GM18499 (cell line): Measurements from ENCODE around the gene SMC1B.
"Not testable (repeated sequence)": the region's sequence is repeated elsewhere in the genome, so short reads cannot be mapped to it uniquely, and the experiment has no call there.

Source experiments
- ATAC-seq: cut with Tn5 transposase; IDR thresholded peaks from one replicate; pipeline ENCODE4 v1.9.1; 2021; ENCODE audit warnings: moderate number of reproducible peaks; ENCODE audit not compliant: insufficient read depth, unreplicated experiment

Gene SMC1B

GRCh38 chr22:45424241-45424731, 10.9 kb upstream of the SMC1B start:
- ATAC-seq: no peak

GRCh38 chr22:45423524-45423923, 10.1 kb upstream of the SMC1B start:
- ATAC-seq: no peak

- ATAC-seq: no peak
Measured at GRCh38 chr22:45422237-45422983, 9.0 kb upstream of the SMC1B start.

GRCh38 chr22:45421349-45422055, 8.1 kb upstream of the SMC1B start:
- ATAC-seq: no peak

- ATAC-seq: no peak
Measured at GRCh38 chr22:45420539-45420938, 7.1 kb upstream of the SMC1B start.

- no peak for ATAC-seq
Measured at GRCh38 chr22:45420011-45420410, 6.6 kb upstream of the SMC1B start.

- ATAC-seq: no peak
Measured at GRCh38 chr22:45418770-45419138, 5.4 kb upstream of the SMC1B start.

GRCh38 chr22:45418056-45418769, 4.8 kb upstream of the SMC1B start:
- no peak for ATAC-seq

GRCh38 chr22:45413013-45413367, 409 bp downstream of the SMC1B start:
- ATAC-seq: no peak

GRCh38 chr22:45407793-45408192, 5.6 kb downstream of the SMC1B start:
- ATAC-seq: no peak

GRCh38 chr22:45402466-45402985, 10.9 kb downstream of the SMC1B start:
- no peak for ATAC-seq

GRCh38 chr22:45399712-45400445, 13.5 kb downstream of the SMC1B start:
- no peak for ATAC-seq

GRCh38 chr22:45398214-45398613, 15.2 kb downstream of the SMC1B start:
- no peak for ATAC-seq

GRCh38 chr22:45397806-45398205, 15.6 kb downstream of the SMC1B start:
- no peak for ATAC-seq

- ATAC-seq: no peak
Measured at GRCh38 chr22:45389546-45389945, 23.9 kb downstream of the SMC1B start.

- no peak for ATAC-seq
Measured at GRCh38 chr22:45381348-45381747, 32.1 kb downstream of the SMC1B start.

GRCh38 chr22:45376703-45377102, 36.7 kb downstream of the SMC1B start:
- ATAC-seq: no peak

- no peak for ATAC-seq
Measured at GRCh38 chr22:45376009-45376408, 37.4 kb downstream of the SMC1B start.

GRCh38 chr22:45373592-45373991, 39.8 kb downstream of the SMC1B start:
- not testable (repeated sequence) for ATAC-seq

- ATAC-seq: no peak
Measured at GRCh38 chr22:45366713-45367112, 46.7 kb downstream of the SMC1B start.
